IMR-90 (cell line): ENCODE measurements around the gene FSIP1. TPM values are rescaled to one million over a fixed set of nuclear protein-coding genes. Genes with fewer than 3 reads are reported as not detected.

Source experiments
- ATAC-seq: fragments of 200-7000 bp; cut with Tn5 transposase; 2 replicates; pipeline ENCODE4 v1.9.1; 2020; ENCODE audit warnings: low read depth, mild to moderate bottlenecking, moderate library complexity
- BruUV-seq: library from RNA; stranded (reverse); fragments of 400-500 nt; replicated peaks from 2 replicates; lab custom pipeline; 2021; lab: Mats Ljungman, UMichigan
- CTCF ChIA-PET: fragments of 300-600 bp; formaldehyde crosslinking; extraction: SDS; loops from one replicate; lab custom pipeline; 2021; ENCODE audit warnings: antibody characterized with exemption; lab: Yijun Ruan, JAX
- POLR2A ChIA-PET: fragments of 300-600 bp; sonication (Branson Sonifier 250); formaldehyde crosslinking; loops from one replicate; lab custom pipeline; 2022; ENCODE audit warnings: antibody characterized with exemption; ENCODE audit not compliant: unreplicated experiment; lab: Charles Lee
- DNase-seq: peaks from one replicate; pipeline ENCODE4 v3.0.0; 2013
- H2AFZ ChIP-seq: replicated peaks from 2 replicates; pipeline ENCODE3; 2013; ENCODE audit warnings: low read length, mild to moderate bottlenecking; ENCODE audit not compliant: poor library complexity
- H2AK5ac ChIP-seq: 2 replicates; pipeline ENCODE4 v1.6.1; 2013; ENCODE audit warnings: low read depth, low read length, inconsistent platforms
- H2AK9ac ChIP-seq: replicated peaks from 2 replicates; pipeline ENCODE3; 2013; ENCODE audit warnings: mild to moderate bottlenecking, low read depth, low read length, moderate library complexity; ENCODE audit not compliant: poor library complexity
- H2BK120ac ChIP-seq: 2 replicates; pipeline ENCODE4 v1.6.1; 2013; ENCODE audit warnings: low read depth, low read length, inconsistent platforms
- H2BK15ac ChIP-seq: 3 replicates; pipeline ENCODE4 v1.6.1; 2013; ENCODE audit warnings: low read depth, low read length, inconsistent platforms
- H2BK20ac ChIP-seq: 2 replicates; pipeline ENCODE4 v1.6.1; 2013; ENCODE audit warnings: low read depth, mild to moderate bottlenecking, inconsistent platforms, low read length, moderate library complexity
- H2BK5ac ChIP-seq: 2 replicates; pipeline ENCODE4 v1.6.1; 2013; ENCODE audit warnings: mild to moderate bottlenecking, low read depth, low read length, inconsistent platforms; ENCODE audit not compliant: poor library complexity, severe bottlenecking
- H3K14ac ChIP-seq: replicated peaks from 2 replicates; pipeline ENCODE4 v1.6.1; 2013; ENCODE audit warnings: low read depth, low read length, inconsistent platforms
- H3K18ac ChIP-seq: 2 replicates; pipeline ENCODE4 v1.6.1; 2013; ENCODE audit warnings: low read depth, low read length, control low read depth
- H3K23ac ChIP-seq: 2 replicates; pipeline ENCODE4 v1.6.1; 2013; ENCODE audit warnings: low read depth, low read length, inconsistent platforms
- H3K27ac ChIP-seq: 2 replicates; pipeline ENCODE4 v1.5.1; 2013; ENCODE audit warnings: mild to moderate bottlenecking, control low read depth, low read length; ENCODE audit not compliant: insufficient read depth
- H3K27me3 ChIP-seq: 2 replicates; pipeline ENCODE4 v1.6.1; 2013; ENCODE audit warnings: low read length; ENCODE audit not compliant: control insufficient read depth, insufficient read depth
- H3K36me3 ChIP-seq: 2 replicates; pipeline ENCODE4 v1.6.1; 2013; ENCODE audit warnings: low read length, mixed read lengths; ENCODE audit not compliant: control insufficient read depth, insufficient read depth
- H3K4ac ChIP-seq: 2 replicates; pipeline ENCODE4 v1.6.1; 2013; ENCODE audit warnings: low read depth, low read length, inconsistent platforms
- H3K4me1 ChIP-seq: 2 replicates; pipeline ENCODE4 v1.6.1; 2013; ENCODE audit warnings: low read length, mixed read lengths; ENCODE audit not compliant: control insufficient read depth, insufficient read depth
- H3K4me2 ChIP-seq: 2 replicates; pipeline ENCODE4 v1.6.1; 2013; ENCODE audit warnings: low read depth, mild to moderate bottlenecking, control low read depth, low read length, moderate library complexity
- H3K4me3 ChIP-seq: 2 replicates; pipeline ENCODE4 v1.5.1; 2013; ENCODE audit warnings: low read depth, mild to moderate bottlenecking, control low read depth, low read length, moderate library complexity; ENCODE audit not compliant: insufficient read depth
- H3K56ac ChIP-seq: 2 replicates; pipeline ENCODE4 v1.6.1; 2013; ENCODE audit warnings: low read length, inconsistent platforms; ENCODE audit not compliant: insufficient read depth; ENCODE audit errors: extremely low read depth
- H3K79me1 ChIP-seq, 2 experiments: 2 replicates each; pipeline ENCODE4 v1.6.1; 2013; ENCODE audit warnings: low read length in 2 of 2, inconsistent platforms in 1 of 2, low read depth in 1 of 2
- H3K9ac ChIP-seq: 2 replicates; pipeline ENCODE4 v1.6.1; 2013; ENCODE audit warnings: low read depth, low read length, control low read depth
- H3K9me1 ChIP-seq: 2 replicates; pipeline ENCODE4 v1.6.1; 2013; ENCODE audit warnings: low read length, inconsistent platforms; ENCODE audit not compliant: insufficient read depth
- H3K9me3 ChIP-seq: 2 replicates; pipeline ENCODE4 v1.6.1; 2013; ENCODE audit warnings: low read length; ENCODE audit not compliant: control insufficient read depth, insufficient read depth
- H4K20me1 ChIP-seq: 2 replicates; pipeline ENCODE4 v1.6.1; 2013; ENCODE audit warnings: low read length, inconsistent platforms; ENCODE audit not compliant: insufficient read depth
- H4K5ac ChIP-seq: 2 replicates; pipeline ENCODE4 v1.6.1; 2013; ENCODE audit warnings: mild to moderate bottlenecking, low read depth, low read length, control low read depth
- H4K8ac ChIP-seq, 2 experiments: 2 replicates each; pipeline ENCODE4 v1.6.1; 2013; ENCODE audit warnings: low read depth in 2 of 2, low read length in 2 of 2, control low read depth in 1 of 2, inconsistent platforms in 1 of 2
- H4K91ac ChIP-seq: 2 replicates; pipeline ENCODE4 v1.6.1; 2013; ENCODE audit warnings: low read depth, low read length, inconsistent platforms; ENCODE audit not compliant: insufficient read depth
- CTCF ChIP-seq: conservative IDR thresholded peaks from 2 replicates; pipeline ENCODE4 v1.5.1; 2012; ENCODE audit warnings: mild to moderate bottlenecking, low read depth, low read length, improper control_type of control experiment
- POLR2A ChIP-seq: IDR thresholded peaks from 2 replicates; pipeline ENCODE4 v1.6.1; 2012; ENCODE audit warnings: mild to moderate bottlenecking, low read depth, low read length
- WGBS, 2 experiments: methylation state at CpG; one replicate each; pipeline versions ENCODE4 v1.1.5 to v1.1.7; 2013; ENCODE audit warnings: missing lambda C conversion rate in 2 of 2; ENCODE audit not compliant: insufficient read length in 1 of 2; ENCODE audit errors: extremely low coverage in 2 of 2; 5-methylcytosine and 5-hydroxymethylcytosine counted together
- dilution Hi-C: fragments of 300-500 bp; cut with HindIII; formaldehyde crosslinking; loops from one replicate; pipeline ENCODE4 v1.14.3; 2018; ENCODE audit warnings: low sequenced_read_pairs; ENCODE audit not compliant: unreplicated experiment
- in situ Hi-C: fragments of 300-500 bp; cut with MboI; formaldehyde crosslinking; loops from 3 replicates; pipeline ENCODE4 v1.14.3; 2019; ENCODE audit warnings: low sequenced_read_pairs, inconsistent platforms, mixed read lengths
- intact Hi-C: fragments of 100-400 bp; cut with micrococcal nuclease; formaldehyde crosslinking; loops from 2 replicates; pipeline ENCODE4 v1.10.0; 2022
- polyA plus RNA-seq, 3 experiments: library from polyadenylated mRNA; depleted of rRNA; stranded (reverse); fragments of >200 nt; gene quantifications; 2 replicates each; pipeline ENCODE4 v1.2.3, GENCODE V29; 2012; ENCODE audit warnings: low replicate concordance in 1 of 3
- total RNA-seq: library from RNA; depleted of rRNA; stranded (reverse); fragments of >200 nt; gene quantifications from 2 replicates; pipeline ENCODE4 v1.2.3, GENCODE V29; 2012

Gene FSIP1
- total and polyA plus RNA-seq, 2 of the 4 experiments (the other 2 are of a cell fraction), result 0.10 to 0.18 TPM

- H2AK9ac ChIP-seq, result no peak overlapping the region
- H3K9ac ChIP-seq, result no peak overlapping the region
- H3K27ac ChIP-seq, result no peak overlapping the region
- no peak overlapping the region for H3K4me3 ChIP-seq
- H4K5ac ChIP-seq, result no peak overlapping the region
- peaks cover 0 to 33% of the 10 kb centered on the region in 2 experiments; a peak in 2 of 4 replicates for H3K79me1 ChIP-seq
- H2BK120ac ChIP-seq, result no peak overlapping the region
- in situ Hi-C loops, result no loop called here
- H4K8ac ChIP-seq, result no peak overlapping the region
- ATAC-seq (no peak), DNase-seq (peak; percentile 52)
- no TSS peak for BruUV-seq
- no peak overlapping the region for H3K18ac ChIP-seq
- no peak overlapping the region for H3K23ac ChIP-seq
- intact Hi-C loops, result no loop called here
- CTCF ChIA-PET, result no interaction called here
- H2BK5ac ChIP-seq, result no peak overlapping the region
- peaks cover 37% of the 10 kb centered on the region for H3K36me3 ChIP-seq
- H3K27me3 ChIP-seq, result no peaks in the 10 kb centered on the region
- TF ChIP-seq POLR2A (peak; percentile 72), CTCF (no peak)
- no peak overlapping the region for H3K14ac ChIP-seq
- dilution Hi-C loops, result no loop called here
- H3K56ac ChIP-seq, result no peak overlapping the region
- H3K4me1 ChIP-seq, result peaks cover 2% of the 10 kb centered on the region
- H2AK5ac ChIP-seq, result no peak overlapping the region
- no peak overlapping the region for H2BK15ac ChIP-seq
- no peak overlapping the region for H2AFZ ChIP-seq
- H3K4ac ChIP-seq, result no peak overlapping the region
- no peak overlapping the region for H2BK20ac ChIP-seq
- H4K91ac ChIP-seq, result no peak overlapping the region
- H4K20me1 ChIP-seq, result peaks cover 75% of the 10 kb centered on the region
- H3K9me3 ChIP-seq, result no peaks in the 10 kb centered on the region
- POLR2A ChIA-PET, result no interaction called here
- WGBS, 2 experiments, result no CpG with 5 or more reads among the region's 5 CpGs
- H3K4me2 ChIP-seq, result no peak overlapping the region
- peaks cover 11% of the 10 kb centered on the region for H3K9me1 ChIP-seq
Observed at GRCh38 chr15:39596358-39597051, 186.1 kb downstream of the FSIP1 start.
